NT2/D1 (cell line): ENCODE data around the gene PHF8.

Experiments
- DNase-seq: peaks from one replicate; pipeline ENCODE4 v3.0.0-alpha.2; 2011; ENCODE audit warnings: low read depth, low spot score
- H3K27me3 ChIP-seq: 2 replicates; pipeline ENCODE4 v1.6.0; 2011; ENCODE audit warnings: mild to moderate bottlenecking; ENCODE audit not compliant: insufficient read length, insufficient read depth
- H3K36me3 ChIP-seq: 2 replicates; pipeline ENCODE4 v1.6.1; 2011; ENCODE audit warnings: mild to moderate bottlenecking, low read length, mixed read lengths; ENCODE audit not compliant: insufficient read depth, insufficient read length
- H3K4me1 ChIP-seq: 2 replicates; pipeline ENCODE4 v1.5.1; 2011; ENCODE audit not compliant: insufficient read depth, insufficient read length
- H3K4me3 ChIP-seq: 2 replicates; pipeline ENCODE4 v1.5.1; 2011; ENCODE audit warnings: low read depth; ENCODE audit not compliant: insufficient read length
- H3K9ac ChIP-seq: 2 replicates; pipeline ENCODE4 v1.6.0; 2011; ENCODE audit warnings: low read depth; ENCODE audit not compliant: insufficient read length
- H3K9me3 ChIP-seq: 2 replicates; pipeline ENCODE4 v1.5.1; 2011; ENCODE audit warnings: mild to moderate bottlenecking, low read length; ENCODE audit not compliant: insufficient read depth
- SUZ12 ChIP-seq: IDR thresholded peaks from 2 replicates; pipeline ENCODE4 v1.6.1; 2011; ENCODE audit not compliant: insufficient read length, insufficient read depth; ENCODE audit errors: extremely low read depth
- YY1 ChIP-seq: IDR thresholded peaks from 2 replicates; pipeline ENCODE4 v1.6.1; 2011; ENCODE audit not compliant: insufficient read length, insufficient read depth
- ZNF274 ChIP-seq: IDR thresholded peaks from 2 replicates; pipeline ENCODE4 v1.6.1; 2011; ENCODE audit warnings: mild to moderate bottlenecking, low read depth, low read length

The PHF8 gene

GRCh38 chrX:54076903-54077302, 32.6 kb upstream of the PHF8 start:
- H3K4me3 ChIP-seq = no peak overlapping the region
- no peaks in the 10 kb centered on the region for H3K9me3 ChIP-seq
- DNase-seq = no peak
- no peak for TF ChIP-seq ZNF274
- H3K9ac ChIP-seq = no peak overlapping the region
- peaks cover 3% of the 10 kb centered on the region for H3K36me3 ChIP-seq
- H3K4me1 ChIP-seq = no peaks in the 10 kb centered on the region
- no peaks in the 10 kb centered on the region for H3K27me3 ChIP-seq

GRCh38 chrX:54074826-54075225, 30.6 kb upstream of the PHF8 start:
- Histone ChIP-seq H3K36me3 (peaks cover 3% of the 10 kb centered on the region), H3K9ac (no peak overlapping the region), H3K4me3 (no peak overlapping the region), H3K27me3 (no peaks in the 10 kb centered on the region), H3K4me1 (no peaks in the 10 kb centered on the region), H3K9me3 (no peaks in the 10 kb centered on the region)
- DNase-seq = no peak
- TF ChIP-seq ZNF274 (no peak), YY1 (no peak), SUZ12 (no peak)

GRCh38 chrX:54067766-54068165, 23.5 kb upstream of the PHF8 start:
- Histone ChIP-seq H3K4me3 (no peak overlapping the region), H3K27me3 (no peaks in the 10 kb centered on the region), H3K36me3 (no peaks in the 10 kb centered on the region), H3K4me1 (no peaks in the 10 kb centered on the region), H3K9ac (no peak overlapping the region), H3K9me3 (no peaks in the 10 kb centered on the region)
- no peak for DNase-seq
- no peak for TF ChIP-seq YY1
- no peak for TF ChIP-seq SUZ12
- TF ChIP-seq ZNF274 = no peak

- TF ChIP-seq SUZ12 = no peak
- TF ChIP-seq YY1 = no peak
- TF ChIP-seq ZNF274 = no peak
- H3K4me3 ChIP-seq = no peak overlapping the region
- no peaks in the 10 kb centered on the region for H3K27me3 ChIP-seq
- DNase-seq = no peak
- no peaks in the 10 kb centered on the region for H3K9me3 ChIP-seq
- no peak overlapping the region for H3K9ac ChIP-seq
- no peaks in the 10 kb centered on the region for H3K36me3 ChIP-seq
- H3K4me1 ChIP-seq = no peaks in the 10 kb centered on the region
Observed at GRCh38 chrX:54066841-54067240, 22.6 kb upstream of the PHF8 start.

DNA sequence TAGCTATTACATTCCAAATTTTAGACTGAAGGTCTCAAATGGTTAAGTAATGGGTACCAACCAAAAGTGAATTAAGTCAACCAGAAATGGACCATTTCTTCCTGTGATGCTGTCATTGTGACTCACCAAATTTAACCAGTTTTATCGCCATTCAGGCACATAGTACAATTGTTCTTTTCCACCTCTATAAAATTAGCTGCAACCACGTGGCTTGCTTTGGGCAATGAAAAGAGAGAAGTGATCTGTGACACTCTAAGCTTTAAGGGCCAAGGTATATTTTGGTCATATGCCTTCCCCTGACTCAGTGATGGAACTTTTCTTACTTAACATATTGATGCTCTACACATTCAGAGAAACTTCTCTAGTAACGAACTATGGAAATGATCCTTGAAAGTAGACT, 20.3 kb upstream of the PHF8 start:
- no peak for DNase-seq
- Histone ChIP-seq H3K9ac (no peak overlapping the region), H3K36me3 (no peaks in the 10 kb centered on the region), H3K4me3 (no peak overlapping the region), H3K4me1 (no peaks in the 10 kb centered on the region), H3K9me3 (no peaks in the 10 kb centered on the region), H3K27me3 (no peaks in the 10 kb centered on the region)
- TF ChIP-seq ZNF274 = no peak
- no peak for TF ChIP-seq YY1
- TF ChIP-seq SUZ12 = no peak

- Histone ChIP-seq H3K27me3 (no peaks in the 10 kb centered on the region), H3K9me3 (no peaks in the 10 kb centered on the region), H3K4me1 (no peaks in the 10 kb centered on the region), H3K9ac (no peak overlapping the region), H3K36me3 (no peaks in the 10 kb centered on the region), H3K4me3 (no peak overlapping the region)
- no peak for DNase-seq
- TF ChIP-seq ZNF274 (no peak), SUZ12 (no peak), YY1 (no peak)
Observed at GRCh38 chrX:54063361-54063760, 19.1 kb upstream of the PHF8 start.

GRCh38 chrX:54049801-54050200, 5.5 kb upstream of the PHF8 start:
- no peak for DNase-seq
- TF ChIP-seq ZNF274 (no peak), YY1 (no peak), SUZ12 (no peak)
- Histone ChIP-seq H3K9me3 (no peaks in the 10 kb centered on the region), H3K9ac (peak overlapping the region; percentile 50), H3K36me3 (no peaks in the 10 kb centered on the region), H3K27me3 (no peaks in the 10 kb centered on the region), H3K4me3 (no peak overlapping the region), H3K4me1 (peaks cover 4% of the 10 kb centered on the region)

- H3K9ac ChIP-seq = no peak overlapping the region
- TF ChIP-seq ZNF274 (no peak), SUZ12 (no peak), YY1 (no peak)
- no peaks in the 10 kb centered on the region for H3K9me3 ChIP-seq
- no peaks in the 10 kb centered on the region for H3K36me3 ChIP-seq
- DNase-seq = no peak
- H3K4me1 ChIP-seq = peaks cover 4% of the 10 kb centered on the region
- H3K4me3 ChIP-seq = no peak overlapping the region
- no peaks in the 10 kb centered on the region for H3K27me3 ChIP-seq
Observed at GRCh38 chrX:54048412-54048811, 4.1 kb upstream of the PHF8 start.
